Measurements from ENCODE around the gene TRIM59. TPM values are rescaled to one million over a fixed set of nuclear protein-coding genes. Genes with fewer than 3 reads are reported as not detected.

TRIM59 gene
- total and polyA plus RNA-seq, 9 of the 15 experiments (the other 6 are each of a cell fraction or from before 2014, with no cell fraction given): 16.8 to 101 (median 34.8) TPM

- TF ChIP-seq, protein P1, sequence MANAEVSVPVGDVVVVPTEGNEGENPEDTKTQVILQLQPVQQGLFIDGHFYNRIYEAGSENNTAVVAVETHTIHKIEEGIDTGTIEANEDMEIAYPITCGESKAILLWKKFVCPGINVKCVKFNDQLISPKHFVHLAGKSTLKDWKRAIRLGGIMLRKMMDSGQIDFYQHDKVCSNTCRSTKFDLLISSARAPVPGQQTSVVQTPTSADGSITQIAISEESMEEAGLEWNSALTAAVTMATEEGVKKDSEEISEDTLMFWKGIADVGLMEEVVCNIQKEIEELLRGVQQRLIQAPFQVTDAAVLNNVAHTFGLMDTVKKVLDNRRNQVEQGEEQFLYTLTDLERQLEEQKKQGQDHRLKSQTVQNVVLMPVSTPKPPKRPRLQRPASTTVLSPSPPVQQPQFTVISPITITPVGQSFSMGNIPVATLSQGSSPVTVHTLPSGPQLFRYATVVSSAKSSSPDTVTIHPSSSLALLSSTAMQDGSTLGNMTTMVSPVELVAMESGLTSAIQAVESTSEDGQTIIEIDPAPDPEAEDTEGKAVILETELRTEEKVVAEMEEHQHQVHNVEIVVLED (CRISPR knock-in tag; IDR thresholded peaks at IDR 0.05): no peak
- no peak for TF ChIP-seq GABPB2 (CRISPR knock-in tag; conservative IDR thresholded peaks at IDR 0.05)
- no peak for TF ChIP-seq RCOR1 (IDR thresholded peaks at IDR 0.05; ENCODE audit: borderline replicate concordance in 1 of 2, low read depth in 2 of 2, low read length in 2 of 2)
- TF ChIP-seq NFIC (IDR thresholded peaks at IDR 0.05): peak; percentile 15; the same call in 1 of the 2 replicates
- TF ChIP-seq NBN (IDR thresholded peaks at IDR 0.05; ENCODE audit: low read depth): no peak
- no peak for TF ChIP-seq ZNF79 (CRISPR knock-in tag; IDR thresholded peaks at IDR 0.05; ENCODE audit: low read depth)
- TF ChIP-seq ZNF263 (CRISPR knock-in tag; IDR thresholded peaks at IDR 0.05; ENCODE audit: borderline replicate concordance): no peak
- TF ChIP-seq YY1 (IDR thresholded peaks at IDR 0.05; ENCODE audit: borderline replicate concordance in 1 of 3, control insufficient read depth in 1 of 3, extremely low read depth in 1 of 3, insufficient read depth in 3 of 3, insufficient read length in 1 of 3, insufficient replicate concordance in 2 of 3, low read depth in 1 of 3, low read length in 2 of 3): no peak
- no peak for TF ChIP-seq ZNF561 (CRISPR knock-in tag; conservative IDR thresholded peaks at IDR 0.05)
- no peak for TF ChIP-seq NFRKB (IDR thresholded peaks at IDR 0.05; ENCODE audit: low read depth)
- no peak for TF ChIP-seq ETV5 (CRISPR knock-in tag; IDR thresholded peaks at IDR 0.05; ENCODE audit: low read depth)
- TF ChIP-seq FOXJ3 (CRISPR knock-in tag; IDR thresholded peaks at IDR 0.05): no peak
- TF ChIP-seq, protein P2, sequence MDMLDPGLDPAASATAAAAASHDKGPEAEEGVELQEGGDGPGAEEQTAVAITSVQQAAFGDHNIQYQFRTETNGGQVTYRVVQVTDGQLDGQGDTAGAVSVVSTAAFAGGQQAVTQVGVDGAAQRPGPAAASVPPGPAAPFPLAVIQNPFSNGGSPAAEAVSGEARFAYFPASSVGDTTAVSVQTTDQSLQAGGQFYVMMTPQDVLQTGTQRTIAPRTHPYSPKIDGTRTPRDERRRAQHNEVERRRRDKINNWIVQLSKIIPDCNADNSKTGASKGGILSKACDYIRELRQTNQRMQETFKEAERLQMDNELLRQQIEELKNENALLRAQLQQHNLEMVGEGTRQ (CRISPR knock-in tag; IDR thresholded peaks at IDR 0.05): 0 out of 2 replicates have a peak, but pooled peaks have one; percentile 16
- no peak for TF ChIP-seq SRSF1 (IDR thresholded peaks at IDR 0.05; ENCODE audit: low read depth, low read length)
Observed at GRCh38 chr3:160477750-160478149, 28.2 kb upstream of the TRIM59 start (continued).
